ENCODE data around the gene TCP10L. TPM values are rescaled to one million over a fixed set of nuclear protein-coding genes. Genes with fewer than 3 reads are reported as not detected.
"Not testable (repeated sequence)": the region's sequence is repeated elsewhere in the genome, so short reads cannot be mapped to it uniquely, and the experiment has no call there.

TCP10L gene, protein sequence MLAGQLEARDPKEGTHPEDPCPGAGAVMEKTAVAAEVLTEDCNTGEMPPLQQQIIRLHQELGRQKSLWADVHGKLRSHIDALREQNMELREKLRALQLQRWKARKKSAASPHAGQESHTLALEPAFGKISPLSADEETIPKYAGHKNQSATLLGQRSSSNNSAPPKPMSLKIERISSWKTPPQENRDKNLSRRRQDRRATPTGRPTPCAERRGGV
- total RNA-seq (100 to 1,000 TPM in 1 of 2 donors, 10 to 100 TPM in 1; 81.3 to 107 TPM), polyA plus RNA-seq (ENCODE audit: insufficient read depth, low read depth, low replicate concordance) (350 TPM)
- long read RNA-seq, donor 1 = 0 reads
- long read RNA-seq, donor 2 = 0 reads

DNA sequence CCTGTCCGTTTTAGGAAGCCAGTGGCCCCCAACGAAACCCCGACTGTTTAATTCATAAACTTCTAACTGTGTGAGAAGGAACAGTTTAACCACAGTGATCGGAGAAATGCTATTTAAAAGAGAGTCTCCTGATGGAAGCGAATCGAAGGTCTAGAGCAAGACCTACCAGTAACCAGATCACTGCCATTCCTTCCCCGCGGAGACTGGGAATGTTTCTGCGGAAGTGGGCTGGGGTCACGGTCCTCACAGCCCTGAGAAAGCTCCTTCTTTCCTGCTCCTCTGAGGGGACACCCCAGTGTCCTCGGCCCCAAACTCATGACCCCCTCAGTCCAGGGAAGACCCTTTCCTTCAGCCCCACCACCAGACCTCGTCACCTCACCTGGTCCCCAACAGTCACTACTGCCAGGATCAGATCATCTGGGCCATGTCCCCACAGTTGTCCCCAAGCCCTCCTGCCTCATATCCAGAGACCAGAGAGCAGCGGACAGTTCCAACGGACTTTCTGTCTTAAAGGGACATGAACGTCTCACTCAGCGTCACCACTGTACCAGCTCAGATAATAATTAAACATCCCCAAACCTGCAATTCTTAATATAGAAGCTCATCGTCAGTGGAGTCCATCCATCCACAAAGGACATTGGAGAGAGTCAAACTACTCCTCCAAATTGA is at the start of gene TCP10L:
TSS of gene TCP10L (minus strand) at position 482 of the 669 bp plus-strand sequence. CDS start 1,219 bp downstream, outside the sequence.
- TF ChIP-seq POLR2A (IDR thresholded peaks at IDR 0.05) = no peak
- TF ChIP-seq, protein P1, sequence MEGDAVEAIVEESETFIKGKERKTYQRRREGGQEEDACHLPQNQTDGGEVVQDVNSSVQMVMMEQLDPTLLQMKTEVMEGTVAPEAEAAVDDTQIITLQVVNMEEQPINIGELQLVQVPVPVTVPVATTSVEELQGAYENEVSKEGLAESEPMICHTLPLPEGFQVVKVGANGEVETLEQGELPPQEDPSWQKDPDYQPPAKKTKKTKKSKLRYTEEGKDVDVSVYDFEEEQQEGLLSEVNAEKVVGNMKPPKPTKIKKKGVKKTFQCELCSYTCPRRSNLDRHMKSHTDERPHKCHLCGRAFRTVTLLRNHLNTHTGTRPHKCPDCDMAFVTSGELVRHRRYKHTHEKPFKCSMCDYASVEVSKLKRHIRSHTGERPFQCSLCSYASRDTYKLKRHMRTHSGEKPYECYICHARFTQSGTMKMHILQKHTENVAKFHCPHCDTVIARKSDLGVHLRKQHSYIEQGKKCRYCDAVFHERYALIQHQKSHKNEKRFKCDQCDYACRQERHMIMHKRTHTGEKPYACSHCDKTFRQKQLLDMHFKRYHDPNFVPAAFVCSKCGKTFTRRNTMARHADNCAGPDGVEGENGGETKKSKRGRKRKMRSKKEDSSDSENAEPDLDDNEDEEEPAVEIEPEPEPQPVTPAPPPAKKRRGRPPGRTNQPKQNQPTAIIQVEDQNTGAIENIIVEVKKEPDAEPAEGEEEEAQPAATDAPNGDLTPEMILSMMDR (IDR thresholded peaks at IDR 0.05) = no peak
- Histone ChIP-seq H3K9me3 (no peaks in the 10 kb centered on the region), H3K27me3 (no peaks in the 10 kb centered on the region), H3K27ac (no peak within 1 kb of the TSS), H3K4me1 (no peaks in the 10 kb centered on the region), H3K4me3 (no peak within 1 kb of the TSS), H3K36me3 (ENCODE audit: low read depth, missing control alignments) (no peaks in the 10 kb centered on the region)
- DNase-seq = no peak
- intact Hi-C loops (cut with DNase I; ENCODE audit: low total_unique reads) = no loop called here
- 85 to 91% methylated on average over 17 of the region's 17 CpGs for whole genome bisulfite sequencing, 2 donors

DNA sequence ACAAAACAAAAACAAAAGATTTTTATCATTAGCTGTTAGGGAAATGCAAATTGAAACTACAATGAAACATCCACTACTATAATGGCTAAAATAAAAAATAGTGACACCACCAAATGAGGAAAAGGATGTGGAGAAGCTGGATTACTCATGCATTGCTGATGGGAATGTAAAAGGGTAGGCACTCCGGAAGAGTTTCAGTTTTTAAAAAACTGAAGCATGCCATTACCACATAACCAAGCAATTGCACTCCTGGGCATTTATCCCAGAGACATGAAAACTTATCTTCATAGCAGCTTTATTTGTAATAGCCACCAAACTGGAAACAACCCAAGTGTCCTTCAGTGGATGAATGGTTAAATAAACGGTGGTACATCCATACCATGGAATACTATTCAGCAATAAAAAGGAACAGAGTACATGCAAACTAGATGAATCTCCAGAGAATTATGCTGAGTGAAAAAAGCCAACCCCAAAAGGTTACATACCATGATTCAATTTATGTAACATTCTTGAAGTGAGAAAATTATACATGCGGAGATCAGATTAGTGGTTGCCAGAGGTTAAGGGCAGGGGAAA is 41.4 kb upstream of the TCP10L start:
- 90 to 92% methylated on average over 3 of the region's 3 CpGs for WGBS, 2 donors
- Histone ChIP-seq H3K36me3 (ENCODE audit: low read depth, missing control alignments) (no peaks in the 10 kb centered on the region), H3K27me3 (no peaks in the 10 kb centered on the region), H3K4me3 (no peak overlapping the region), H3K9me3 (no peaks in the 10 kb centered on the region), H3K27ac (no peak overlapping the region), H3K4me1 (no peaks in the 10 kb centered on the region)
- DNase-seq = no peak
- TF ChIP-seq, protein P1 (IDR thresholded peaks at IDR 0.05) = no peak
- no peak for TF ChIP-seq POLR2A (IDR thresholded peaks at IDR 0.05)
- intact Hi-C loops (cut with DNase I; ENCODE audit: low total_unique reads) = no loop called here

DNA sequence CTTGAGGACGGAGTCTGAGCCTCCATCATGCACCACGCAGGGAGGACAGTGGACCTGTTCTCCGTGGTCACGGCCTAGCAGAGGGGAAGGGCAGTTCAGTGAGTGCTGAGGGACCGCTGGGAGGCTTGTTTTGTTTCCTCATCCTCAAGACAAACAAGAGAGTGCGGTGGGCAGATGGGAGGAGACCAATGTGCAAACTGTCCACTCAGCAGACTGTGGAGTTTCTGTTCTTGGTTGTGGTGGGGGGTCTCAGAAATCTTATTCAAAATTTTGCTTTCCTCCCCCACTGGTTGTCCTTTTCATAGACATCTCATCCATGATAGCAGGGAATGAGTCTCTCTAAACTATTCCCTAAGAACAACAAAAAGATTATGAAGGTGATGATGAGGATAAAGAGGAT is 32.9 kb upstream of the TCP10L start:
- H3K4me3 ChIP-seq; H3K9me3 ChIP-seq; H3K27me3 ChIP-seq; DNase-seq; intact Hi-C loops (cut with DNase I; ENCODE audit: low total_unique reads); H3K27ac ChIP-seq; H3K36me3 ChIP-seq (ENCODE audit: low read depth, missing control alignments); H3K4me1 ChIP-seq: not testable (repeated sequence)
- WGBS, 2 donors = 79 to 82% methylated on average over 6 of the region's 6 CpGs

DNA sequence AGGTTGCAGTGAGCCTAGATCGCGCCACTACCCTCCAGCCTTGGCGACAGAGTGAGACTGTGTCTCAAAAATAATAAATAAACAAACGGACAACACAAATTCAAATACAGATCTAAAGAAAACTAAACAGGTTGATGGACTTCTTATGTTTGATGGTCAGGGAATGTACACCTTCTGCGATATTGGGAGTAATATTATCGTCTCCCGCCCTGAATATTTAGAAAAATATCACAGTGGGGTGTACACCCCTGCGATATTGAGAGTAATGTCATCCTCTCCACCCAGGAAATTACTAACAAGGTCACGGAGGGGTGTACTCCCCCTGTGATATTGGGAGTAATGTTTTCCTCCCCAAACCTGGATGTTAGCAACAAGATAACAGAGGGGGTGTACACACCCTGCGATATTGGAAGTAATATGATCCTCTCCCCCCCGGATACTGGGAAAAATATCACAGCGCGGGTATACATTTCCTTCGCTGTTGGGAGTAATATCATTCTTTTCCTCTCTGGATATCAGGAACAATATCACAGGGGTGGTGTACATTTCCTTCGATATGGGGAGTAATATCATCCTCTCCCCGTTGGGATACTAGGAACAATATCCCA is 28.2 kb upstream of the TCP10L start:
- Histone ChIP-seq H3K36me3 (ENCODE audit: low read depth, missing control alignments) (no peaks in the 10 kb centered on the region), H3K27ac (peak overlapping the region; percentile 81 to 91), H3K27me3 (no peaks in the 10 kb centered on the region), H3K9me3 (no peaks in the 10 kb centered on the region), H3K4me1 (no peaks in the 10 kb centered on the region), H3K4me3 (peak overlapping the region; percentile 82 to 88)
- DNase-seq = no peak
- 36 to 51% methylated on average over 16 of the region's 16 CpGs for WGBS, 2 donors
- no peak for TF ChIP-seq POLR2A (IDR thresholded peaks at IDR 0.05)
- TF ChIP-seq, protein P1 (IDR thresholded peaks at IDR 0.05) = no peak
- intact Hi-C loops (cut with DNase I; ENCODE audit: low total_unique reads) = no loop called here

DNA sequence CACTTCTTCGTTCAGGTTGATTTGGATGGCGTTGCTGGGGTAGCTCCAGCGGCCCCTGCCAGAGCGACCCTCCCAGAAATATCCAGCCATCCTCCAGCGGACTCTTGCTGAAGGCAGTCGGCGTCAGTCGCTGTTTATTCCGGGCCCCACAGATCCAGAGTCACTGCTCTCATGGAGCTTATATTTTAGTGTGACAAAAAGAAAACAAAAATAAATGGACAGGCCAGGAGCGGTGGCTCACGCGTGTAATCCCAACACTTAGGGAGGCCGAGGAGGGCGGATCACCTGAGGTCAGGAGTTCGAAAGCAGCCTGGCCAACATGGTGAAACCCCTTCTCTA is 27.6 kb upstream of the TCP10L start:
- Histone ChIP-seq H3K27me3 (no peaks in the 10 kb centered on the region), H3K27ac (peak overlapping the region; percentile 81 to 91), H3K9me3 (no peaks in the 10 kb centered on the region), H3K4me3 (peak overlapping the region; percentile 82 to 88), H3K4me1 (no peaks in the 10 kb centered on the region), H3K36me3 (ENCODE audit: low read depth, missing control alignments) (no peaks in the 10 kb centered on the region)
- TF ChIP-seq, protein P1 (IDR thresholded peaks at IDR 0.05) = no peak
- TF ChIP-seq POLR2A (IDR thresholded peaks at IDR 0.05) = no peak
- intact Hi-C loops (cut with DNase I; ENCODE audit: low total_unique reads) = no loop called here
- no peak for DNase-seq
- 0 to 2% methylated on average over 12 to 15 of the region's 15 CpGs for WGBS, 2 donors
